H9 (cell line): Measurements from ENCODE around the gene ROCK2. TPM values are rescaled to one million over a fixed set of nuclear protein-coding genes. Genes with fewer than 3 reads are reported as not detected.

Experiments
- DNase-seq: peaks from one replicate; pipeline ENCODE4 v3.0.0-alpha.2; 2017
- H2AFZ ChIP-seq: one replicate; pipeline ENCODE4 v1.6.1; 2013; ENCODE audit warnings: mild to moderate bottlenecking, low read length, control low read depth, moderate library complexity
- H2AK5ac ChIP-seq: 2 replicates; pipeline ENCODE4 v1.6.1; 2013; ENCODE audit warnings: low read length, control low read depth, mixed read lengths; ENCODE audit not compliant: insufficient read length
- H2BK120ac ChIP-seq: one replicate; pipeline ENCODE4 v1.6.1; 2013; ENCODE audit warnings: low read depth, mild to moderate bottlenecking, low read length, control low read depth, inconsistent platforms; ENCODE audit not compliant: poor library complexity, severe bottlenecking
- H2BK12ac ChIP-seq: 2 replicates; pipeline ENCODE4 v1.6.1; 2013; ENCODE audit warnings: low read length, control low read depth, mixed read lengths, low read depth; ENCODE audit not compliant: insufficient read length
- H2BK15ac ChIP-seq: 2 replicates; pipeline ENCODE4 v1.6.1; 2013; ENCODE audit warnings: low read depth, low read length, control low read depth
- H2BK20ac ChIP-seq: one replicate; pipeline ENCODE4 v1.6.1; 2013; ENCODE audit warnings: low read depth, mild to moderate bottlenecking, low read length, control low read depth, inconsistent platforms; ENCODE audit not compliant: poor library complexity, severe bottlenecking
- H2BK5ac ChIP-seq: 2 replicates; pipeline ENCODE4 v1.6.1; 2013; ENCODE audit warnings: low read length, control low read depth, mixed read lengths; ENCODE audit not compliant: insufficient read length
- H3K14ac ChIP-seq: 2 replicates; pipeline ENCODE4 v1.6.1; 2013; ENCODE audit warnings: low read length, control low read depth; ENCODE audit not compliant: insufficient read depth
- H3K18ac ChIP-seq: 2 replicates; pipeline ENCODE4 v1.6.1; 2013; ENCODE audit warnings: low read depth, mild to moderate bottlenecking, mixed read lengths, low read length, control low read depth; ENCODE audit not compliant: insufficient read length
- H3K23ac ChIP-seq: 2 replicates; pipeline ENCODE4 v1.6.1; 2013; ENCODE audit warnings: low read length, control low read depth, mixed read lengths, low read depth; ENCODE audit not compliant: insufficient read length
- H3K23me2 ChIP-seq: 2 replicates; pipeline ENCODE4 v1.6.1; 2013; ENCODE audit warnings: low read depth, mild to moderate bottlenecking, mixed read lengths, low read length, control low read depth; ENCODE audit not compliant: insufficient read length, poor library complexity, severe bottlenecking
- H3K27ac ChIP-seq: 2 replicates; pipeline ENCODE4 v1.5.1; 2013; ENCODE audit warnings: low read length, control low read depth, mixed read lengths, low read depth; ENCODE audit not compliant: insufficient read length
- H3K27me3 ChIP-seq: 2 replicates; pipeline ENCODE4 v1.6.1; 2013; ENCODE audit warnings: low read length, control low read depth, inconsistent platforms; ENCODE audit not compliant: insufficient read depth
- H3K4ac ChIP-seq: 2 replicates; pipeline ENCODE4 v1.6.1; 2013; ENCODE audit warnings: low read depth, mild to moderate bottlenecking, control low read depth, inconsistent platforms, low read length, moderate library complexity
- H3K4me1 ChIP-seq: 2 replicates; pipeline ENCODE4 v1.6.1; 2013; ENCODE audit warnings: low read length, control low read depth, inconsistent platforms; ENCODE audit not compliant: insufficient read depth
- H3K4me2 ChIP-seq: 2 replicates; pipeline ENCODE4 v1.6.1; 2013; ENCODE audit warnings: low read length, control low read depth, mixed read lengths; ENCODE audit not compliant: insufficient read length, insufficient read depth
- H3K56ac ChIP-seq: 2 replicates; pipeline ENCODE4 v1.6.1; 2013; ENCODE audit warnings: low read depth, mild to moderate bottlenecking, mixed read lengths, low read length, control low read depth; ENCODE audit not compliant: insufficient read length
- H3K79me1 ChIP-seq: 2 replicates; pipeline ENCODE4 v1.6.1; 2013; ENCODE audit warnings: low read depth, mild to moderate bottlenecking, moderate library complexity, low read length, control low read depth, inconsistent platforms; ENCODE audit not compliant: insufficient read depth, poor library complexity, severe bottlenecking
- H3K79me2 ChIP-seq: 2 replicates; pipeline ENCODE4 v1.6.1; 2013; ENCODE audit warnings: low read length, control low read depth, inconsistent platforms; ENCODE audit not compliant: insufficient read depth
- H3K9ac ChIP-seq: 2 replicates; pipeline ENCODE4 v1.6.1; 2013; ENCODE audit warnings: low read length, control low read depth, mixed read lengths; ENCODE audit not compliant: insufficient read length; ENCODE audit errors: extremely low read depth
- H3K9me3 ChIP-seq: one replicate; pipeline ENCODE4 v1.6.1; 2013; ENCODE audit warnings: low read depth, low read length, inconsistent platforms; ENCODE audit not compliant: control insufficient read depth
- H3T11ph ChIP-seq: one replicate; pipeline ENCODE4 v1.6.1; 2013; ENCODE audit warnings: mild to moderate bottlenecking, low read length, control low read depth, inconsistent platforms
- H4K20me1 ChIP-seq: one replicate; pipeline ENCODE4 v1.6.1; 2013; ENCODE audit not compliant: control insufficient read depth, insufficient read length, insufficient read depth
- H4K5ac ChIP-seq: 2 replicates; pipeline ENCODE4 v1.6.1; 2013; ENCODE audit warnings: low read depth, mild to moderate bottlenecking, mixed read lengths, low read length, control low read depth; ENCODE audit not compliant: insufficient read length
- H4K8ac ChIP-seq: replicated peaks from 2 replicates; pipeline ENCODE4 v1.6.1; 2013; ENCODE audit warnings: low read length, control low read depth, mixed read lengths, low read depth; ENCODE audit not compliant: insufficient read length
- H4K91ac ChIP-seq: 2 replicates; pipeline ENCODE4 v1.6.1; 2013; ENCODE audit warnings: low read depth, mild to moderate bottlenecking, moderate library complexity, mixed read lengths, low read length, control low read depth; ENCODE audit not compliant: insufficient read length
- H3K27ac Mint-ChIP-seq, 3 experiments: 2 replicates in 2 of 3; 3 replicates in 1 of 3; pipeline ENCODE4 v1.8.0; 2020 to 2021; ENCODE audit warnings: mixed read lengths in 3 of 3, mild to moderate bottlenecking in 1 of 3, moderate library complexity in 1 of 3
- H3K27me3 Mint-ChIP-seq: 2 replicates; pipeline ENCODE4 v1.8.0; 2021; ENCODE audit warnings: low read depth, mild to moderate bottlenecking, moderate library complexity, mixed read lengths
- H3K36me3 Mint-ChIP-seq, 3 experiments: 2 replicates in 2 of 3; 3 replicates in 1 of 3; pipeline ENCODE4 v1.8.0; 2020 to 2021; ENCODE audit warnings: low read depth in 3 of 3, mixed read lengths in 3 of 3; ENCODE audit not compliant: insufficient read depth in 1 of 3
- H3K4me1 Mint-ChIP-seq, 2 experiments: 2 replicates each; pipeline ENCODE4 v1.8.0; 2020; ENCODE audit warnings: mixed read lengths in 2 of 2
- H3K4me3 Mint-ChIP-seq, 2 experiments: 2 replicates in 1 of 2; 3 replicates in 1 of 2; pipeline ENCODE4 v1.8.0; 2020 to 2021; ENCODE audit warnings: mild to moderate bottlenecking in 2 of 2, mixed read lengths in 2 of 2, moderate library complexity in 1 of 2
- H3K9me3 Mint-ChIP-seq, 2 experiments: 2 replicates in 1 of 2; 3 replicates in 1 of 2; pipeline ENCODE4 v1.8.0; 2020; ENCODE audit warnings: mild to moderate bottlenecking in 2 of 2, mixed read lengths in 2 of 2, moderate library complexity in 1 of 2
- WGBS: extraction: QIAGEN DNeasy Blood & Tissue Kit; methylation state at CpG from one replicate; pipeline ENCODE4 v1.1.7; 2013; ENCODE audit warnings: missing lambda C conversion rate, low lambda C conversion rate, mixed read lengths; ENCODE audit not compliant: insufficient read length; ENCODE audit errors: extremely low coverage; 5-methylcytosine and 5-hydroxymethylcytosine counted together
- total RNA-seq: library from RNA; stranded (reverse); gene quantifications from 2 replicates; pipeline ENCODE4 v1.2.1, GENCODE V29; 2021
- TF ChIP-seq, protein P1 (sequence below): fragments of 200-600 bp; sonication (generic); conservative IDR thresholded peaks from 3 replicates; pipeline ENCODE4 v1.8.0; 2021; ENCODE audit warnings: antibody characterized with exemption, mild to moderate bottlenecking

Gene ROCK2
- total RNA-seq, 1 experiment from 2014 or later, result 33.2 TPM

DNA sequence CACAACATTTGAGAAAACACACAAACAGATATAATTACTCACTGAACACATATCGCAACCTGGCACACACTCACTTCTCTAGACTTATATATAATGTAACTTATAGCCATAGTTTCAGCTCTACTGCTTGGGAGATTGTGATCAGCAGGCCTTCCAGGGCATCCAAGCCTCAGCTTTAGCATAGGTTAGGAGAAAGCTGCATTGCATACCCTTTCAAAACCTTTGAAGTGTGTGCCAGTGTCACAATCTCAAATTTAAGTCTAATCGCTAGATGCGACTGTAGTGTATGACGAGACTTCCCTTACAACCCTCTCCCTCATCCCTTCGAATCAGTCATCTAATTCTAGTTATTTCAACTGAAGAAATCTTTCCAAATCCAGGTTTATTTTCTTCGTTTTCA, 158.3 kb downstream of the ROCK2 start:
- Histone ChIP-seq H2BK120ac (no peak overlapping the region), H3K23ac (no peak overlapping the region), H3K56ac (no peak overlapping the region), H4K20me1 (no peaks in the 10 kb centered on the region), H4K5ac (no peak overlapping the region), H3K27ac (no peak overlapping the region), H3K9ac (no peak overlapping the region), H3K4ac (no peak overlapping the region), H2AFZ (no peak overlapping the region), H3K79me2 (no peaks in the 10 kb centered on the region), H2AK5ac (no peak overlapping the region), H3K27me3 (no peaks in the 10 kb centered on the region), H3K79me1 (no peaks in the 10 kb centered on the region), H3K23me2 (no peaks in the 10 kb centered on the region), H2BK15ac (no peak overlapping the region), H4K91ac (no peak overlapping the region), H2BK5ac (no peak overlapping the region), H3T11ph (no peak overlapping the region), H3K18ac (no peak overlapping the region), H3K4me1 (no peaks in the 10 kb centered on the region), H2BK20ac (no peak overlapping the region), H2BK12ac (no peak overlapping the region), H3K9me3 (no peaks in the 10 kb centered on the region), H3K4me2 (no peak overlapping the region), H3K14ac (no peak overlapping the region), H4K8ac (no peak overlapping the region)
- Mint-ChIP-seq H3K4me3 (no peak overlapping the region), H3K9me3 (no peaks in the 10 kb centered on the region), H3K36me3 (peaks cover 0 to 25% (median 19%) of the 10 kb centered on the region in 3 experiments; a peak in 5 of 7 replicates), H3K4me1 (no peaks in the 10 kb centered on the region), H3K27ac (peak overlapping the region in 1 of 3 experiments; percentile 71; a peak in 3 of 7 replicates), H3K27me3 (no peaks in the 10 kb centered on the region)
- no peak for DNase-seq
- WGBS, result no CpG with 5 or more reads among the region's 6 CpGs
- TF ChIP-seq, protein P1, sequence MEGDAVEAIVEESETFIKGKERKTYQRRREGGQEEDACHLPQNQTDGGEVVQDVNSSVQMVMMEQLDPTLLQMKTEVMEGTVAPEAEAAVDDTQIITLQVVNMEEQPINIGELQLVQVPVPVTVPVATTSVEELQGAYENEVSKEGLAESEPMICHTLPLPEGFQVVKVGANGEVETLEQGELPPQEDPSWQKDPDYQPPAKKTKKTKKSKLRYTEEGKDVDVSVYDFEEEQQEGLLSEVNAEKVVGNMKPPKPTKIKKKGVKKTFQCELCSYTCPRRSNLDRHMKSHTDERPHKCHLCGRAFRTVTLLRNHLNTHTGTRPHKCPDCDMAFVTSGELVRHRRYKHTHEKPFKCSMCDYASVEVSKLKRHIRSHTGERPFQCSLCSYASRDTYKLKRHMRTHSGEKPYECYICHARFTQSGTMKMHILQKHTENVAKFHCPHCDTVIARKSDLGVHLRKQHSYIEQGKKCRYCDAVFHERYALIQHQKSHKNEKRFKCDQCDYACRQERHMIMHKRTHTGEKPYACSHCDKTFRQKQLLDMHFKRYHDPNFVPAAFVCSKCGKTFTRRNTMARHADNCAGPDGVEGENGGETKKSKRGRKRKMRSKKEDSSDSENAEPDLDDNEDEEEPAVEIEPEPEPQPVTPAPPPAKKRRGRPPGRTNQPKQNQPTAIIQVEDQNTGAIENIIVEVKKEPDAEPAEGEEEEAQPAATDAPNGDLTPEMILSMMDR, result no peak
